ENCODE data around the gene BNIP2. TPM values are rescaled to one million over a fixed set of nuclear protein-coding genes. Genes with fewer than 3 reads are reported as not detected.

The BNIP2 gene
- total RNA-seq, 1 experiment from 2014 or later = 43.5 TPM

DNA sequence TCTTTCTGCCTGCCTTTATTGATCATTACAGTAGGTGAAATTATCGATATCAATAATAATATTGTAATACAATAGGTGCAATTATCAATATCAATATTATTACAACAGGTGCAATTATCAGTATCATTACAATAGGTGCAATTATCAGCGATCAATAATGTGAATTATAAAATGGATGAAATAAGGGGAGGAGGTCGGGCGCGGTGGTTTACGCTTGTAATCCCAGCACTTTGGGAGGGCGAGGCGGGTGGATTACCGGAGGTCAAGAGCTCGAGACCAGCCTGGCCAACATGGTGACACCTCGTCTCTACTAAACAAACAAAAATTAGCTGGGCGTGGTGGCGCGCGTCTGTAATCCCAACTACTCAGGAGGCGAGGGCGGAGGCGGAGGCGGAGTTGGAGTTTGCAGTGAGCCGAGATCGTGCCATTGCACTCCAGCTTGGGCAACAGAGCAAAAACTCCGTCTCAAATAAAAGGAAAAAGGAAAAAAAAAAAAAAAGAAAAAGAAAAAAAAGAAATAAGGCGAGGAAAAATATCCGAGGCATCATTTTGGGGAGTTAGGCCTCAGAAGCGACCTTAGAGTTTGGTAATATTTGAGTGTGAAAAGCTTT lies 611 bp upstream of the BNIP2 start:
- no peak overlapping the region for H2AK5ac ChIP-seq (ENCODE audit: insufficient read length, low read length)
- H4K8ac ChIP-seq (replicated peaks; ENCODE audit: insufficient read length, low read depth, low read length) = no peak overlapping the region
- no peak overlapping the region for H3T11ph ChIP-seq (ENCODE audit: low read length)
- no peak overlapping the region for H2BK120ac ChIP-seq (ENCODE audit: low read depth, low read length, poor library complexity, severe bottlenecking)
- no peak overlapping the region for H3K9ac ChIP-seq (ENCODE audit: extremely low read depth, insufficient read length, low read length)
- no peak overlapping the region for H2BK15ac ChIP-seq (ENCODE audit: low read depth, low read length)
- H2BK5ac ChIP-seq (ENCODE audit: insufficient read length, low read length) = no peak overlapping the region
- peaks cover 5% of the 10 kb centered on the region; the same call in 1 of the 2 replicates for H3K4me1 ChIP-seq (ENCODE audit: insufficient read depth, low read length)
- no peak overlapping the region for H4K5ac ChIP-seq (ENCODE audit: insufficient read length, low read depth, low read length)
- no peak overlapping the region for H3K27ac ChIP-seq (ENCODE audit: insufficient read length, low read depth, low read length)
- H3K18ac ChIP-seq (ENCODE audit: insufficient read length, low read depth, low read length) = no peak overlapping the region
- no peaks in the 10 kb centered on the region for H3K27me3 ChIP-seq (ENCODE audit: insufficient read depth, low read length)
- H4K20me1 ChIP-seq (ENCODE audit: control insufficient read depth, insufficient read depth, insufficient read length) = no peaks in the 10 kb centered on the region
- no peaks in the 10 kb centered on the region for H3K9me3 Mint-ChIP-seq
- peaks cover 17% of the 10 kb centered on the region for H3K27me3 Mint-ChIP-seq (ENCODE audit: low read depth)
- H3K4me3 Mint-ChIP-seq = peak overlapping the region; percentile 94 to 96
- no peak overlapping the region for H2BK12ac ChIP-seq (ENCODE audit: insufficient read length, low read depth, low read length)
- H3K27ac Mint-ChIP-seq = peak overlapping the region; percentile 94 to 98 (median 98)
- H4K91ac ChIP-seq (ENCODE audit: insufficient read length, low read depth, low read length) = no peak overlapping the region
- DNase-seq = peak; percentile 78
- H3K14ac ChIP-seq (ENCODE audit: insufficient read depth, low read length) = no peak overlapping the region
- peaks cover 10 to 16% of the 10 kb centered on the region in 2 experiments for H3K4me1 Mint-ChIP-seq
- peaks cover 3 to 16% (median 8%) of the 10 kb centered on the region in 3 experiments for H3K36me3 Mint-ChIP-seq (ENCODE audit: insufficient read depth in 1 of 3, low read depth in 3 of 3)
- H3K23ac ChIP-seq (ENCODE audit: insufficient read length, low read depth, low read length) = no peak overlapping the region
- H3K56ac ChIP-seq (ENCODE audit: insufficient read length, low read depth, low read length) = no peak overlapping the region
- WGBS (ENCODE audit: extremely low coverage, insufficient read length, low lambda C conversion rate) = no CpG with 5 or more reads among the region's 25 CpGs
- H3K23me2 ChIP-seq (ENCODE audit: insufficient read length, low read depth, low read length, poor library complexity, severe bottlenecking) = no peaks in the 10 kb centered on the region
- TF ChIP-seq CTCF (conservative IDR thresholded peaks at IDR 0.05) = no peak
- H3K4ac ChIP-seq (ENCODE audit: low read depth, low read length) = no peak overlapping the region
- no peak overlapping the region for H2BK20ac ChIP-seq (ENCODE audit: low read depth, low read length, poor library complexity, severe bottlenecking)
- peak overlapping the region; percentile 2 for H3K4me2 ChIP-seq (ENCODE audit: insufficient read depth, insufficient read length, low read length)
- H3K79me1 ChIP-seq (ENCODE audit: insufficient read depth, low read depth, low read length, poor library complexity, severe bottlenecking) = no peaks in the 10 kb centered on the region
- H3K79me2 ChIP-seq (ENCODE audit: insufficient read depth, low read length) = peaks cover 27% of the 10 kb centered on the region; the same call in 1 of the 2 replicates
- no peak overlapping the region for H2AFZ ChIP-seq (ENCODE audit: low read length)
- no peaks in the 10 kb centered on the region for H3K9me3 ChIP-seq (ENCODE audit: control insufficient read depth, low read depth, low read length)
